ENCODE results near the gene TTC28.

- TF ChIP-seq, protein P1, sequence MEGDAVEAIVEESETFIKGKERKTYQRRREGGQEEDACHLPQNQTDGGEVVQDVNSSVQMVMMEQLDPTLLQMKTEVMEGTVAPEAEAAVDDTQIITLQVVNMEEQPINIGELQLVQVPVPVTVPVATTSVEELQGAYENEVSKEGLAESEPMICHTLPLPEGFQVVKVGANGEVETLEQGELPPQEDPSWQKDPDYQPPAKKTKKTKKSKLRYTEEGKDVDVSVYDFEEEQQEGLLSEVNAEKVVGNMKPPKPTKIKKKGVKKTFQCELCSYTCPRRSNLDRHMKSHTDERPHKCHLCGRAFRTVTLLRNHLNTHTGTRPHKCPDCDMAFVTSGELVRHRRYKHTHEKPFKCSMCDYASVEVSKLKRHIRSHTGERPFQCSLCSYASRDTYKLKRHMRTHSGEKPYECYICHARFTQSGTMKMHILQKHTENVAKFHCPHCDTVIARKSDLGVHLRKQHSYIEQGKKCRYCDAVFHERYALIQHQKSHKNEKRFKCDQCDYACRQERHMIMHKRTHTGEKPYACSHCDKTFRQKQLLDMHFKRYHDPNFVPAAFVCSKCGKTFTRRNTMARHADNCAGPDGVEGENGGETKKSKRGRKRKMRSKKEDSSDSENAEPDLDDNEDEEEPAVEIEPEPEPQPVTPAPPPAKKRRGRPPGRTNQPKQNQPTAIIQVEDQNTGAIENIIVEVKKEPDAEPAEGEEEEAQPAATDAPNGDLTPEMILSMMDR (IDR thresholded peaks at IDR 0.05), result no peak
- TF ChIP-seq POLR2AphosphoS5 (IDR thresholded peaks at IDR 0.05) (no peak), EP300 (IDR thresholded peaks at IDR 0.05) (no peak), POLR2A (IDR thresholded peaks at IDR 0.05) (no peak)
Observed at GRCh38 chr22:28348613-28349609, 330.7 kb downstream of the TTC28 start.

Data from sigmoid colon (tissue), 4 donors.